ENCODE results near the gene KNDC1. TPM values are rescaled to one million over a fixed set of nuclear protein-coding genes. Genes with fewer than 3 reads are reported as not detected.

Gene KNDC1
- polyA plus RNA-seq, 1 donor (not counting 4 experiments of a cell fraction or from before 2014, with no cell fraction given) = 0.20 TPM

- FAIRE-seq = no peak
- Histone ChIP-seq H2AFZ (ENCODE audit: control insufficient read depth, low read length) (no peak overlapping the region), H3K9ac (ENCODE audit: control insufficient read depth, extremely low read depth, insufficient read depth, low read length) (no peak overlapping the region), H3K36me3 (ENCODE audit: control insufficient read depth in 2 of 2, extremely low read depth in 1 of 2, insufficient read depth in 2 of 2, low read length in 2 of 2) (no peaks in the 10 kb centered on the region), H3K27ac (ENCODE audit: control insufficient read depth, insufficient read depth, low read length) (no peak overlapping the region), H3K9me3 (ENCODE audit: control insufficient read depth, low read depth, low read length) (no peaks in the 10 kb centered on the region), H3K4me2 (ENCODE audit: control insufficient read depth, extremely low read depth, insufficient read depth, low read depth, low read length) (no peak overlapping the region), H3K27me3 (ENCODE audit: control insufficient read depth, extremely low read depth, insufficient read depth, low read length) (peaks cover 19% of the 10 kb centered on the region), H3K4me3 (ENCODE audit: control insufficient read depth in 2 of 3, extremely low read depth in 1 of 3, insufficient read depth in 2 of 3, low read depth in 1 of 3, low read length in 3 of 3) (no peak overlapping the region), H3K79me2 (ENCODE audit: control insufficient read depth, insufficient read depth, low read length) (no peaks in the 10 kb centered on the region), H3K4me1 (ENCODE audit: control insufficient read depth, extremely low read depth, insufficient read depth, low read length) (no peaks in the 10 kb centered on the region), H4K20me1 (ENCODE audit: control insufficient read depth, extremely low read depth, insufficient read depth, low read length) (no peaks in the 10 kb centered on the region), H3K9me1 (ENCODE audit: control insufficient read depth, extremely low read depth, insufficient read depth, low read length) (no peaks in the 10 kb centered on the region)
- dilution Hi-C loops (cut with MboI; ENCODE audit: extremely low pct_ligation_motif_present, low sequenced_read_pairs) = no loop called here
- DNase-seq (ENCODE audit: low read depth, low spot score) = no peak
- TF ChIP-seq CTCF (optimal IDR thresholded peaks at IDR 0.05 in 1 of 3, IDR thresholded peaks at IDR 0.05 in 1 of 3, conservative IDR thresholded peaks at IDR 0.05 in 1 of 3; ENCODE audit: extremely low read depth in 1 of 3, insufficient read depth in 2 of 3, low read length in 3 of 3) = no peak
- no peak for TF ChIP-seq EZH2 (IDR thresholded peaks at IDR 0.05; ENCODE audit: low read length)
These were observed 43.7 kb downstream of the KNDC1 start for GRCh38 chr10:133203652-133204195.

- H4K20me1 ChIP-seq (ENCODE audit: control insufficient read depth, extremely low read depth, insufficient read depth, low read length) = no peaks in the 10 kb centered on the region
- no peak overlapping the region for H2AFZ ChIP-seq (ENCODE audit: control insufficient read depth, low read length)
- H3K4me1 ChIP-seq (ENCODE audit: control insufficient read depth, extremely low read depth, insufficient read depth, low read length) = no peaks in the 10 kb centered on the region
- H3K79me2 ChIP-seq (ENCODE audit: control insufficient read depth, insufficient read depth, low read length) = no peaks in the 10 kb centered on the region
- peaks cover 19% of the 10 kb centered on the region for H3K27me3 ChIP-seq (ENCODE audit: control insufficient read depth, extremely low read depth, insufficient read depth, low read length)
- no peak overlapping the region for H3K4me3 ChIP-seq (ENCODE audit: control insufficient read depth in 2 of 3, extremely low read depth in 1 of 3, insufficient read depth in 2 of 3, low read depth in 1 of 3, low read length in 3 of 3)
- no peak overlapping the region for H3K4me2 ChIP-seq (ENCODE audit: control insufficient read depth, extremely low read depth, insufficient read depth, low read depth, low read length)
- FAIRE-seq (no peak), DNase-seq (ENCODE audit: low read depth, low spot score) (no peak)
- H3K9me3 ChIP-seq (ENCODE audit: control insufficient read depth, low read depth, low read length) = no peaks in the 10 kb centered on the region
- H3K9ac ChIP-seq (ENCODE audit: control insufficient read depth, extremely low read depth, insufficient read depth, low read length) = no peak overlapping the region
- H3K9me1 ChIP-seq (ENCODE audit: control insufficient read depth, extremely low read depth, insufficient read depth, low read length) = no peaks in the 10 kb centered on the region
- no peaks in the 10 kb centered on the region for H3K36me3 ChIP-seq (ENCODE audit: control insufficient read depth in 2 of 2, extremely low read depth in 1 of 2, insufficient read depth in 2 of 2, low read length in 2 of 2)
- dilution Hi-C loops (cut with MboI; ENCODE audit: extremely low pct_ligation_motif_present, low sequenced_read_pairs) = no loop called here
- no peak for TF ChIP-seq EZH2 (IDR thresholded peaks at IDR 0.05; ENCODE audit: low read length)
- TF ChIP-seq CTCF (optimal IDR thresholded peaks at IDR 0.05 in 1 of 3, IDR thresholded peaks at IDR 0.05 in 1 of 3, conservative IDR thresholded peaks at IDR 0.05 in 1 of 3; ENCODE audit: extremely low read depth in 1 of 3, insufficient read depth in 2 of 3, low read length in 3 of 3) = no peak
- H3K27ac ChIP-seq (ENCODE audit: control insufficient read depth, insufficient read depth, low read length) = no peak overlapping the region
These were observed 44.4 kb downstream of the KNDC1 start for GRCh38 chr10:133204226-133205015.
